H1 (cell line): ENCODE results near the gene LMTK2. TPM values are rescaled to one million over a fixed set of nuclear protein-coding genes. Genes with fewer than 3 reads are reported as not detected.

Experiments used
- CTCF ChIA-PET: fragments of 300-600 bp; sonication (Branson Sonifier 250); formaldehyde crosslinking; loops from one replicate; lab custom pipeline; 2021; ENCODE audit not compliant: partially characterized antibody; lab: Charles Lee
- POLR2A ChIA-PET: fragments of 300-600 bp; sonication (Branson Sonifier 250); formaldehyde crosslinking; loops from one replicate; lab custom pipeline; 2021; ENCODE audit warnings: inconsistent platforms; ENCODE audit not compliant: partially characterized antibody; lab: Charles Lee
- DNase-seq, 2 experiments: peaks; one replicate each; pipeline versions ENCODE4 v3.0.0 to v3.0.0-alpha.2; 2010 to 2022; ENCODE audit warnings: low spot score in 2 of 2, low read depth in 1 of 2, mixed read lengths in 1 of 2
- FAIRE-seq: peaks from 2 replicates; lab custom pipeline; 2011; peaks lifted over from hg19 to GRCh38; lab: Jason Lieb, UNC
- H2AFZ ChIP-seq: 2 replicates; pipeline ENCODE4 v1.8.1; 2012; ENCODE audit warnings: low read length, inconsistent platforms
- H2AK5ac ChIP-seq: 2 replicates; pipeline ENCODE4 v1.6.1; 2013; ENCODE audit warnings: low read depth, low read length
- H2BK120ac ChIP-seq: replicated peaks from 2 replicates; pipeline ENCODE3; 2013; ENCODE audit warnings: low read depth, low read length, inconsistent platforms
- H2BK12ac ChIP-seq: 2 replicates; pipeline ENCODE4 v1.6.1; 2013; ENCODE audit warnings: low read depth, low read length
- H2BK15ac ChIP-seq: 2 replicates; pipeline ENCODE4 v1.6.1; 2013; ENCODE audit warnings: low read length
- H2BK20ac ChIP-seq: 2 replicates; pipeline ENCODE4 v1.6.1; 2013; ENCODE audit warnings: low read length
- H2BK5ac ChIP-seq: 2 replicates; pipeline ENCODE4 v1.6.1; 2013; ENCODE audit warnings: low read depth, low read length
- H3K14ac ChIP-seq: 2 replicates; pipeline ENCODE4 v1.6.1; 2013; ENCODE audit warnings: inconsistent platforms; ENCODE audit not compliant: insufficient read length
- H3K18ac ChIP-seq: 2 replicates; pipeline ENCODE4 v1.6.1; 2013; ENCODE audit warnings: low read length; ENCODE audit errors: extremely low read depth
- H3K23ac ChIP-seq: 2 replicates; pipeline ENCODE4 v1.6.1; 2013; ENCODE audit warnings: inconsistent platforms; ENCODE audit not compliant: insufficient read length
- H3K23me2 ChIP-seq: 2 replicates; pipeline ENCODE4 v1.6.1; 2013; ENCODE audit warnings: low read depth, low read length
- H3K27ac ChIP-seq: 2 replicates; pipeline ENCODE4 v1.6.1; 2011; ENCODE audit warnings: low read depth, low read length, inconsistent platforms
- H3K27me3 ChIP-seq, 4 experiments: replicated peaks in 1 of 4; 1 replicate in 1 of 4; 2 replicates in 3 of 4; pipeline versions ENCODE4 v1.6.1 to v1.8.1; 2011 to 2013; ENCODE audit warnings: low read length in 3 of 4, mild to moderate bottlenecking in 3 of 4, inconsistent platforms in 2 of 4, mixed read lengths in 2 of 4, moderate library complexity in 1 of 4; ENCODE audit not compliant: control insufficient read depth in 3 of 4, insufficient read depth in 3 of 4; ENCODE audit errors: extremely low read depth in 1 of 4
- H3K36me3 ChIP-seq, 4 experiments: 2 replicates each; pipeline versions ENCODE4 v1.6.1 to v1.8.1; 2011 to 2013; ENCODE audit warnings: mild to moderate bottlenecking in 4 of 4, low read length in 3 of 4, moderate library complexity in 2 of 4, control low read depth in 1 of 4, inconsistent platforms in 1 of 4; ENCODE audit not compliant: insufficient read depth in 4 of 4, control insufficient read depth in 2 of 4
- H3K4ac ChIP-seq: replicated peaks from 2 replicates; pipeline ENCODE3; 2013; ENCODE audit warnings: low read length, low read depth, mixed read lengths, inconsistent platforms; ENCODE audit not compliant: insufficient read length
- H3K4me1 ChIP-seq, 4 experiments: replicated peaks in 1 of 4; 1 replicate in 1 of 4; 2 replicates in 3 of 4; pipeline versions ENCODE4 v1.6.1 to v1.8.1; 2011 to 2013; ENCODE audit warnings: low read length in 3 of 4, inconsistent platforms in 2 of 4, mixed read lengths in 1 of 4; ENCODE audit not compliant: insufficient read depth in 4 of 4, control insufficient read depth in 3 of 4
- H3K4me2 ChIP-seq, 2 experiments: 2 replicates each; pipeline versions ENCODE4 v1.6.1 to v1.8.1; 2011 to 2013; ENCODE audit warnings: low read depth in 2 of 2, low read length in 2 of 2, control low read depth in 1 of 2, inconsistent platforms in 1 of 2, mild to moderate bottlenecking in 1 of 2; ENCODE audit not compliant: insufficient read depth in 1 of 2
- H3K4me3 ChIP-seq, 4 experiments: fragments of 200-600, 300-600 bp in 1 of 4; sonication (generic), shearing (Covaris generic), sonication (Bioruptor Twin) in 1 of 4; 2 replicates each; pipeline versions ENCODE4 v1.5.1 to v1.8.1; 2011 to 2016; ENCODE audit warnings: low read length in 4 of 4, low read depth in 3 of 4, control low read depth in 2 of 4, inconsistent platforms in 2 of 4, mild to moderate bottlenecking in 2 of 4, mixed read lengths in 1 of 4, moderate library complexity in 1 of 4; ENCODE audit not compliant: insufficient read depth in 2 of 4; ENCODE audit errors: extremely low read depth in 1 of 4
- H3K56ac ChIP-seq: replicated peaks from 2 replicates; pipeline ENCODE3; 2013; ENCODE audit warnings: low read depth, mild to moderate bottlenecking, mixed read lengths, low read length, inconsistent platforms; ENCODE audit not compliant: insufficient read length
- H3K79me1 ChIP-seq: 2 replicates; pipeline ENCODE4 v1.6.1; 2013; ENCODE audit warnings: low read depth, low read length, control low read depth
- H3K79me2 ChIP-seq, 2 experiments: 2 replicates each; pipeline versions ENCODE4 v1.6.1 to v1.8.1; 2012 to 2013; ENCODE audit warnings: low read length in 2 of 2, mild to moderate bottlenecking in 2 of 2, inconsistent platforms in 1 of 2; ENCODE audit not compliant: insufficient read depth in 2 of 2, control insufficient read depth in 1 of 2
- H3K9ac ChIP-seq, 4 experiments: replicated peaks in 1 of 4; 1 replicate in 1 of 4; 2 replicates in 3 of 4; pipeline versions ENCODE4 v1.6.1 to v1.8.1; 2011 to 2013; ENCODE audit warnings: low read depth in 3 of 4, low read length in 3 of 4, control low read depth in 2 of 4, mild to moderate bottlenecking in 2 of 4, moderate library complexity in 2 of 4, inconsistent platforms in 1 of 4; ENCODE audit errors: extremely low read depth in 1 of 4
- H3K9me3 ChIP-seq, 2 experiments: 2 replicates each; pipeline versions ENCODE4 v1.6.1 to v1.8.1; 2012 to 2013; ENCODE audit warnings: mild to moderate bottlenecking in 2 of 2, moderate library complexity in 2 of 2, control low read depth in 1 of 2, inconsistent platforms in 1 of 2, low read depth in 1 of 2, low read length in 1 of 2, mixed read lengths in 1 of 2; ENCODE audit not compliant: insufficient read depth in 2 of 2
- H4K20me1 ChIP-seq, 2 experiments: replicated peaks in 1 of 2; 2 replicates each; pipeline versions ENCODE3 to v1.8.1; 2011 to 2013; ENCODE audit warnings: inconsistent platforms in 2 of 2, low read length in 2 of 2, mild to moderate bottlenecking in 1 of 2; ENCODE audit not compliant: insufficient read depth in 2 of 2, control insufficient read depth in 1 of 2
- H4K5ac ChIP-seq: 2 replicates; pipeline ENCODE4 v1.6.1; 2013; ENCODE audit warnings: low read length, low read depth, mixed read lengths, inconsistent platforms; ENCODE audit not compliant: insufficient read length
- H4K8ac ChIP-seq: 2 replicates; pipeline ENCODE4 v1.8.0; 2013; ENCODE audit warnings: mild to moderate bottlenecking, moderate library complexity, low read length, inconsistent platforms; ENCODE audit not compliant: insufficient read depth; ENCODE audit errors: extremely low read depth
- H4K91ac ChIP-seq: replicated peaks from 2 replicates; pipeline ENCODE3; 2013; ENCODE audit warnings: low read length, mixed read lengths, inconsistent platforms; ENCODE audit not compliant: insufficient read length
- CBX5 ChIP-seq: fragments of 300-800, 300-1000 bp; sonication (generic); IDR thresholded peaks from 2 replicates; pipeline ENCODE4 v1.7.1; 2016; ENCODE audit warnings: antibody characterized with exemption, low read length, low read depth
- E2F6 ChIP-seq: IDR thresholded peaks from 2 replicates; pipeline ENCODE4 v1.6.1; 2012; ENCODE audit warnings: inconsistent platforms
- EZH2 ChIP-seq: fragments of 200-600 bp; sonication (generic); IDR thresholded peaks from 2 replicates; pipeline ENCODE4 v1.7.1; 2012; ENCODE audit warnings: low read depth, mild to moderate bottlenecking, moderate library complexity, low read length, inconsistent platforms; ENCODE audit not compliant: severe bottlenecking
- GABPA ChIP-seq: IDR thresholded peaks from 2 replicates; pipeline ENCODE4 v1.6.1; 2011; ENCODE audit warnings: mild to moderate bottlenecking, low read length, moderate library complexity, borderline replicate concordance; ENCODE audit not compliant: insufficient read depth
- HDAC6 ChIP-seq: IDR thresholded peaks from one replicate; pipeline ENCODE4 v1.7.1; 2012; ENCODE audit warnings: low read depth, mild to moderate bottlenecking, inconsistent platforms, low read length, moderate library complexity
- MAX ChIP-seq: IDR thresholded peaks from 2 replicates; pipeline ENCODE4 v1.6.1; 2012; ENCODE audit warnings: inconsistent platforms
- POLR2AphosphoS5 ChIP-seq: IDR thresholded peaks from 2 replicates; pipeline ENCODE4 v1.6.1; 2011; ENCODE audit warnings: low read depth, low read length
- RBBP5 ChIP-seq: IDR thresholded peaks from 2 replicates; pipeline ENCODE4 v1.7.1; 2012; ENCODE audit warnings: low read depth, mild to moderate bottlenecking, inconsistent platforms, low read length, moderate library complexity, borderline replicate concordance
- RXRA ChIP-seq: IDR thresholded peaks from 2 replicates; pipeline ENCODE4 v1.6.1; 2011; ENCODE audit warnings: low read depth, mild to moderate bottlenecking, low read length, moderate library complexity; ENCODE audit not compliant: insufficient read depth
- SIX5 ChIP-seq: IDR thresholded peaks from 2 replicates; pipeline ENCODE4 v1.6.1; 2011; ENCODE audit warnings: mild to moderate bottlenecking, low read depth, low read length
- SRF ChIP-seq: IDR thresholded peaks from 2 replicates; pipeline ENCODE4 v1.6.1; 2011; ENCODE audit warnings: mild to moderate bottlenecking, low read depth, low read length, moderate library complexity
- TAF1 ChIP-seq: IDR thresholded peaks from 2 replicates; pipeline ENCODE4 v1.6.1; 2011; ENCODE audit warnings: mild to moderate bottlenecking, low read depth, low read length
- YY1 ChIP-seq: IDR thresholded peaks from 2 replicates; pipeline ENCODE4 v1.6.1; 2011; ENCODE audit warnings: low read depth, mild to moderate bottlenecking, low read length
- WGBS, 2 experiments: shearing (Covaris generic) in 1 of 2; methylation state at CpG; one replicate each; pipeline versions ENCODE4 v1.1.6 to v1.1.7; 2013 to 2015; ENCODE audit warnings: low lambda C conversion rate in 2 of 2, mixed read lengths in 2 of 2, inconsistent platforms in 1 of 2, low coverage in 1 of 2, missing lambda C conversion rate in 1 of 2; ENCODE audit not compliant: insufficient replicate concordance in 2 of 2, insufficient coverage in 1 of 2, insufficient read length in 1 of 2; ENCODE audit errors: extremely low coverage in 1 of 2, missing lambda C conversion rate in 1 of 2; 5-methylcytosine and 5-hydroxymethylcytosine counted together
- polyA plus RNA-seq, 7 experiments: library from polyadenylated mRNA; depleted of rRNA in 3 of 7; stranded (reverse) in 5 of 7; unstranded in 2 of 7; fragments of >200 nt in 5 of 7; fragments of 200-250 nt in 2 of 7; gene quantifications; 1 replicate in 5 of 7; 2 replicates in 1 of 7; 4 replicates in 1 of 7; pipeline versions ENCODE4 v1.2.1 to v1.2.3, GENCODE V29; 2011 to 2013; ENCODE audit warnings: missing spikeins in 2 of 7, mixed read lengths in 2 of 7
- total RNA-seq: library from RNA; stranded (reverse); fragmentation: NEBNext Ultra II Directional; extraction: Animal tissue kit (Norgen Biotek cat#: 25700); gene quantifications from 2 replicates; pipeline ENCODE4 v1.2.1, GENCODE V29; 2021

LMTK2 gene
- total and polyA plus RNA-seq, 2 of the 8 experiments (the other 6 are each of a cell fraction or from before 2014, with no cell fraction given) = 9.7 to 30.7 TPM

- Histone ChIP-seq H3K79me1 (no peaks in the 10 kb centered on the region; the same call in 1 of the 2 replicates), H4K5ac (no peak overlapping the region), H2BK12ac (no peak overlapping the region), H2BK120ac (no peak overlapping the region), H3K36me3 (no peaks in the 10 kb centered on the region), H4K20me1 (peaks cover 0 to 3% of the 10 kb centered on the region in 2 experiments), H4K91ac (no peak overlapping the region), H2AK5ac (no peak overlapping the region), H3K18ac (no peak overlapping the region), H3K4me2 (no peak overlapping the region), H2BK20ac (no peak overlapping the region), H3K4me3 (no peak overlapping the region), H3K23me2 (peaks cover 4% of the 10 kb centered on the region; the same call in 1 of the 2 replicates), H3K4ac (no peak overlapping the region), H3K56ac (no peak overlapping the region), H3K9ac (no peak overlapping the region), H3K4me1 (peaks cover 0 to 5% (median 3%) of the 10 kb centered on the region in 4 experiments; a peak in 3 of 7 replicates), H2AFZ (no peak overlapping the region), H4K8ac (no peak overlapping the region), H3K14ac (no peak overlapping the region), H3K27me3 (no peaks in the 10 kb centered on the region), H3K27ac (no peak overlapping the region), H2BK5ac (no peak overlapping the region), H3K9me3 (no peaks in the 10 kb centered on the region), H2BK15ac (no peak overlapping the region), H3K23ac (no peak overlapping the region), H3K79me2 (no peaks in the 10 kb centered on the region)
- CTCF ChIA-PET = interaction anchor here (0.7 kb wide), 1 partner anchor 46 kb away, joined by 3 read pairs; no protein-coding TSS in a partner anchor
- DNase-seq (no peak), FAIRE-seq (no peak)
- 91% methylated on average over 23 of the region's 27 CpGs; no CpG with 5 or more reads in 1 of the 2 experiments for WGBS, 2 experiments
- POLR2A ChIA-PET = no interaction called here
- TF ChIP-seq RBBP5 (no peak), E2F6 (no peak), MAX (no peak), RXRA (no peak), HDAC6 (no peak), SIX5 (no peak), SRF (no peak), GABPA (no peak), TAF1 (no peak), CBX5 (no peak), POLR2AphosphoS5 (no peak), YY1 (no peak), EZH2 (no peak)
Observed at GRCh38 chr7:98214811-98215321, 108.2 kb downstream of the LMTK2 start.
